Nephron progenitor cell (in vitro differentiated cells): ENCODE results near the gene RSL24D1.
A peak's percentile ranks its signal among the peaks of the same experiment; 100 is the strongest.

Experiments used
- DNase-seq: peaks from one replicate; pipeline ENCODE4 v3.0.0; 2021
- H3K27ac Mint-ChIP-seq: 2 replicates; pipeline ENCODE4 v1.8.0; 2021; ENCODE audit warnings: mild to moderate bottlenecking, moderate library complexity, mixed read lengths
- H3K27me3 Mint-ChIP-seq: 2 replicates; pipeline ENCODE4 v1.8.0; 2021; ENCODE audit warnings: mild to moderate bottlenecking, low read depth, mixed read lengths; ENCODE audit not compliant: poor library complexity
- H3K36me3 Mint-ChIP-seq: 2 replicates; pipeline ENCODE4 v1.8.0; 2021; ENCODE audit warnings: low read depth, mixed read lengths
- H3K4me1 Mint-ChIP-seq: 2 replicates; pipeline ENCODE4 v1.8.0; 2021; ENCODE audit warnings: mixed read lengths
- H3K4me3 Mint-ChIP-seq: 2 replicates; pipeline ENCODE4 v1.8.0; 2021; ENCODE audit warnings: mild to moderate bottlenecking, moderate library complexity, mixed read lengths
- H3K9me3 Mint-ChIP-seq: 2 replicates; pipeline ENCODE4 v1.8.0; 2021; ENCODE audit warnings: mild to moderate bottlenecking, moderate library complexity, mixed read lengths
- CTCF ChIP-seq: fragments of 200-600 bp; sonication (generic); IDR thresholded peaks from 2 replicates; pipeline ENCODE4 v1.5.0; 2021; ENCODE audit warnings: antibody characterized with exemption

The RSL24D1 gene

DNA sequence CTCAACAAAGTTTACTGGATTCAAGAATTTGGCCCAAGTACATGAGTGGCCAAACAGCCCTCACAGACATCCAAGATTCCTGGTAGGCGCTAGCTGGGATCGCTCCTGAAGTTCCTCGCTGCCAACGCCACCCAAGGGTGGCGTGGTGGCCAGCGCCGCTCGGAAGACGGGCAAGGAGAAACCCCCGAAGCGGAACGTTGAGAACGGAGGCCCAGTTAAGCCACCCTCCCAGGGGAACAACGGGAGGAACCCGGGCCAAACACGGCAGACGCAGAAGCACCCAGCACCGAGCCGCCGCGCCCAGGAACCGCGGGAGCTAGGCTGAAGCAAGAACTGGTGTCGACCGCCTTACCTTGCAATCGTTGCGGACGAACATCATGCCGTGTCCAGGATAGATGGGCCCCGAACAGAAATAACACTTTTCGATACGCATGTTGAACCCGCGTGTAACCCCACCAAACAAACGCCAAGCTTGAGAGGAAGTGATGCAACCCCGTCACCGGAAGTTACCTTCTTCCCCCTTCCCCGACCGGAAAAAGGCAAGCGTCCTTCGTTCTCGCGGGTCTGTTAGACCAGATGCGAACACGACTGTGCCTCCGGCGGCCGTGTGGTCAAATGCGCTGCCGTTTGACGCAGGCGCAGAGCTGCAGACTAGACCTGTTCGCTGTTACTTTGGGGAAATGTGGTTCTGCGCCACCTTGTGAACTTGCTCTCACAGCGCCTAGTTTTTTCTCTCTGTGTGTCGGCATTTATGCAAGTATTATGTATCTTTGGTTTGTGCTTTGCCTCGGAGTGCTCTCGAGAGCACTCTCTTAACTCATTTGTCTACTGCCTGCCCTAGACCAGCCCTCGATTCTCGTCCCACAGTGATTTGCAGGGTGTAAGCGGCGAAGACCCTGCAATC lies at the start of gene RSL24D1:
Gene RSL24D1, minus strand, starts transcription at position 484 of the 904 bp plus-strand sequence. Its CDS starts 51 bp downstream, at position 433.
- Mint-ChIP-seq H3K4me3 (no peak within 1 kb of the TSS), H3K27ac (no peak within 1 kb of the TSS), H3K27me3 (no peaks in the 10 kb centered on the region), H3K9me3 (peaks cover 19% of the 10 kb centered on the region), H3K4me1 (peaks cover 5% of the 10 kb centered on the region), H3K36me3 (peaks cover 20% of the 10 kb centered on the region)
- peak; percentile 28 for TF ChIP-seq CTCF
- DNase-seq, result peak; percentile 89

DNA sequence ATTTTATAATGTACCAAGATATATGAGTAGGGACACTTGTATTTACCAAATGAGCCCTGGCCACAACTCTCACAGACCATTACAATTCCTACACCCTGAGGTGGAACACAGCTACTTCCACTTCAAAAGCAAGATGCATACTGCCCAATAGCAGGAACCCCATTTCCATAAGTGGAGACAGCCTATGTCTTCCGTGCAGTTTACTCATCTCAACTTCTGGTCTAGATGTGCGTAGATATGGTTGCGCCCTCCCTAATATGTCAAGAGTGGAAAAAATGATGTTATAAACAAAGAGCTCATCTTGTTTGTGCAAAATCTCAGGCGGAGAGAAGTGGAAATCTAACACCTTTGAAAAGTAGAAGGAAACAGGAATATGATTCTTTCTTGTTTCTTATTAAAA lies 48.3 kb upstream of the RSL24D1 start:
- H3K4me1 Mint-ChIP-seq, result no peaks in the 10 kb centered on the region
- H3K9me3 Mint-ChIP-seq, result no peaks in the 10 kb centered on the region
- no peak for DNase-seq
- no peak overlapping the region for H3K4me3 Mint-ChIP-seq
- no peak for TF ChIP-seq CTCF
- peaks cover 12% of the 10 kb centered on the region for H3K27me3 Mint-ChIP-seq
- no peaks in the 10 kb centered on the region for H3K36me3 Mint-ChIP-seq
- no peak overlapping the region for H3K27ac Mint-ChIP-seq

GRCh38 chr15:55241891-55242290 lies 45.1 kb upstream of the RSL24D1 start:
- Mint-ChIP-seq H3K36me3 (no peaks in the 10 kb centered on the region), H3K27ac (no peak overlapping the region), H3K9me3 (no peaks in the 10 kb centered on the region), H3K27me3 (peaks cover 5% of the 10 kb centered on the region), H3K4me1 (no peaks in the 10 kb centered on the region), H3K4me3 (no peak overlapping the region)
- TF ChIP-seq CTCF, result no peak
- no peak for DNase-seq

- DNase-seq, result no peak
- H3K4me3 Mint-ChIP-seq, result no peak overlapping the region
- no peaks in the 10 kb centered on the region for H3K9me3 Mint-ChIP-seq
- no peak overlapping the region for H3K27ac Mint-ChIP-seq
- no peaks in the 10 kb centered on the region for H3K4me1 Mint-ChIP-seq
- H3K27me3 Mint-ChIP-seq, result peaks cover 5% of the 10 kb centered on the region
- TF ChIP-seq CTCF, result no peak
- H3K36me3 Mint-ChIP-seq, result no peaks in the 10 kb centered on the region
Observed at GRCh38 chr15:55241186-55241585, 44.4 kb upstream of the RSL24D1 start.

- Mint-ChIP-seq H3K36me3 (no peaks in the 10 kb centered on the region), H3K27ac (no peak overlapping the region), H3K27me3 (peaks cover 5% of the 10 kb centered on the region), H3K4me1 (no peaks in the 10 kb centered on the region), H3K9me3 (no peaks in the 10 kb centered on the region), H3K4me3 (no peak overlapping the region)
- no peak for DNase-seq
- TF ChIP-seq CTCF, result no peak
Observed at GRCh38 chr15:55240125-55240760, 43.5 kb upstream of the RSL24D1 start.
